GM21390 (cell line): ENCODE results near the gene PNPLA1.

Experiments used
- ATAC-seq: cut with Tn5 transposase; IDR thresholded peaks from one replicate; pipeline ENCODE4 v1.9.1; 2021; ENCODE audit not compliant: unreplicated experiment

The PNPLA1 gene

DNA sequence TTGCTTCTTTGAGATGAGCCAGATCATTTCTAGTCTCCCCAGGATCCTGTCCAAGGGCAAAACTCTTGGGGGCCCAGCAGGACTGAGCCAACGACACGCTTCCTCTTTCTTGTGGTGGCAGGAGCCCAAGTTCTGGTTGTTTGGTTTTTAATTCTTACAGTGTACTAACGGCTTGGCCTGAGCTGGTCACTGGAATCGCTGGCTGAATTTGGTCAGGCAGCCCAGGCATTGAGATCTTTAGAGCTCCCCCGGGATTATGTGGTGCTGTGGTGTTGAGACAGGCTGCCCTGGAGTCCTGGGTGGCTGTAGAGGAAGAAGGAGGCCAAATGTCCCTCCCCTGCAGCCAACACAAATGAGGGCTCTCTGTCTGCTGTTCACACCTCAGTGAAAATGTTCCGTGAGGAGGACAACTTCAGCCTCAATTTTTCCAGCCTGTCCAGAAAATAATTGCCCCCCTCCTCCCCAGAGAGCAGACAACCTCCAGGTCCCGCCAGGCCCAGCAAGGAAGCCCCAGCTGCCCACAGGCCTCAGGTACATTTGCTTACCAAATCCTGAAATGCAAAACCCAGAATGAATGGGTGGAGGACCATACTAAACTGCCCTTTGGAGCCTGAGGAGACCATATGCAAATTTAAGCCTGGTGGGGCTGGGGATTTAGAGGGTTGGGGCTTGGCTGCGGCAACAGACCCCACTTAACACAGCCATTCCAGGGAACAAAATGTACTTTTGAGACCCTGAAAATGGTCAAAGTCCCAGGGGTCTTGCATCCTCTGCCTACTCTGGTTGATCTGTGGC, 43.2 kb downstream of the PNPLA1 start:
- ATAC-seq, result no peak

DNA sequence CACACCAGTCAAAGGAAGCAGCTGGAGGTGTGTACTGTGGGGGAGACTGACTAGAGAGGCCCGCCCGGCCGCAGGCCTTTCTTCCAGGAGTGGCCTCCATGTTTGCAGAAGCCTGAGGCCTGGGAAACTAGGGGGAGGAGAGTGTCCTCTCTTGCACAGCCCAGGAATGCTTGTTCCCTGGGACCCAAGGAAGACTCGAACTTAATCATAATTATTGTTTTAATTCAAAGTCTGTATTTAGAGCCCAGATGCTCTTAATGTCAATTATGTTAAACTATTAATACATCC, 43.7 kb downstream of the PNPLA1 start:
- no peak for ATAC-seq

DNA sequence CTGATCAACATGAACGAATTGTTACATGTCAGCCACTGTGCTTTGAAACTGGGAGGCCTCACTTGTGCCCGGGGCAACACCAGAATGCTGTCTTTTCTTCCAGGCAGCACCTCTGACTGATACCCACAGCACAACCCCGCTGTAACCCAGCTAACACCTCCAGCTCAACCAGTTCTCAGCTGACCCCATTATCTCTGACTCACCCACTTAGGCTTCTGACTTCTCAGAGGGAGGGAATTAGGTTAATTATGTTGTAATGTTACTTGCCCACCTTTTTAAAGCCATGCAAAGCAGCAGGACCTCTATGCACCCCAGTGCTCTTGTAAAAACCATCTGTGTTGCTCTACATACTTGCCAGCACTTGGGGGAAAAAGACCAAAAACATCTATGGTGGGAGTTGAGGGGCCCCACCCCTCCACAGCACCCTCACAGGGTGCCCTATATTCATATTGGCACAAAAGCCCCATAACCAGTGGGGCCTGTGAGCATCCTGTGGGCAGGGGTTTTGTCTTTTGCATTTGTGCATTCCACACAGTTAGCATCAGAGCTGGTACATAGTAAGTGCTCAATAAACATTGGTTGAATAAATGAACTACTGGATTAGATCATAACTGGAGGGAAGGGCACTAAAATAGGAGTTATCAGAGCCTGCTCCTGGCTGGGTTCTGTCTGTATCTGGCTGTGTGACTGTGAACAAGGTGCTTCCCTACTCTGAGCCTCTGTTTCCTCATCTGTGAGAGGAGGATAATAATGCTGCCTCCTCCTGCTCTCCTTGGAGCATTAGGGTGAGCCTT, 44.6 kb downstream of the PNPLA1 start:
- ATAC-seq, result no peak

DNA sequence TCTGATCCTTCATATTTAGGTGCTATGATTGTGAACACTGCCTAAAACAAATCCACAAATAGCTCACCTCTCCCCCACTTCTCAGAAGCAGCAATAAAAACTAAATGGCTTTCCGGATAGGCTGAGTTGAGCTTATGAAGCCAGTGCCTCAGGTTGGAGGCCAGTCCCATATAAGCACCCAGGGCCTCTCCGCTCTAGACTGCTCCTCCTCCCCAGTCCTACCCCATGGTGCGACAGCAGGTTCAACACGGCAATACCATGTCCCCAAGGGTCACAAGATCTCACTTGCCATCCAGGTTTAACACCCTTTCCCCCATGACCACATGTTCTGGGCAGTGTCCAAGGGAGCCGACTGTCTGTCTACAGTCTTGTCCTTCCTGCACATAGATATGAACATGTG, 46.1 kb downstream of the PNPLA1 start:
- no peak for ATAC-seq

DNA sequence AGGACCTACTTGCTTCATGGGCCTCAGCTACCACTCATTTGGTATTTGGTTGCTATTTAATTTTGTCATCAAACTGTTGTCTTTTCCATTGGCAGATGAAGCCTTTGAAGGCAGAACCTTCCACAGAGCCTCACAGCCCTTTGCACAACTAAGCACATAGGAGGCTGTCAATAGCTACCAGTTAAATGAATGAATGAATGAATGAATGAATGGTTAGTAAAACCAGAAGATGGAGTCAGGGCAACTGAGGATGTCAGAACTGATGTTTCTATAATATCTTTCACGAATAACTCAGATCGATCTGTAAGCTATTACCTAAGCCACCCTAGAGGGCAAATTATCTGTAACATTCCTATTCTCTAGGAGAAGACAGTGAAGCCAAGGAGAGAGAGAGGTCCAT, 47.8 kb downstream of the PNPLA1 start:
- no peak for ATAC-seq

DNA sequence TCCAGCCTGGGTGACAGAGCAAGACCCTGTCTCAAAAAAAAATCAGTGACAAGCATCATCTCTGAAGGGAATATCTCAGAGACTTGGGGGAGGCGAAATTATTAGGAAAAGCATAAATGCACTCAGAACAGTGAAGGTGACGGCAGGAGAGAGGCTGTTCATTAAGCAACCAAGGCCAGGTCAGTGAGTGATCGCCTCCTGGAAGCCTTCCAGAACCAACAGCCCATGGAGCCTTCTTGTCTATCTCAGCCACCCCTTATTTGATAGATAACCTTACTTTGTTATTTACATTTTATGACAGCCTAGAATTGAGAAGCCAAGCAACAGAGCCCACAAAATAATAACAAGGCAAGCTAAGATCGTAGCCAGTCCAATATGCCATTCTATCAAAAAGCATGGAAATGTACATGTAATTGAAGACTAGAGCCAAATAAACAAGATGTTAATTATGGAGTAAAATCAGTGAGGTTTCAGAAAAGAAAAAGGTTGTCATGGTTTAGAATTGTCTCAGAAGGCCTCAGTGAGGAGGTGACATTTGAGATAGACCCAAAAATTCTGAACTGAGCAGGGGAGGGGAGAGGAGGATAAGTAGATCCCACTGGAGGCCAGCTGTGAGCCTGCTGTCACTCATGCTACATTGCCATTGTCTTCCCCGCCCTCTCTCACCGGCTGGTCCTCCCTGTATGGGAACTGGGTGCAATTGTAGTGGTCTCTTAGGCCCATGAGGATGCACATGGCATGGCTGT, 49.0 kb downstream of the PNPLA1 start:
- ATAC-seq, result no peak

DNA sequence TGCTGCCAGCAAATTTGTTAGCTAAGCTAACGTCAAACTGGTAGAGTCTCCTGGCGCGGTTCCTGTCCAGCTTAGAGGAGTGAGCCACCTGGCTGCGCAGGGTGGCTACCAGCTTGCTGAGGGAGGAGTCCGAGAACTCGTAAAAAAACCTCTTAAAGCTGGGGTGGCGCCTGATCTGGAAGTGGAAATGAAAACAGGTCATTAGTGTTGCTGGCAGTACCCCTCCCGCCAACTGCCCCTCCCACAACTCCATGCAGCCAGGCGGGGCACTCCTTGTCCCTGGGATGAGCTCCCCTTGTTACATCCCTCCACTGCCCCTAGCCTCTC, 49.5 kb downstream of the PNPLA1 start:
- no peak for ATAC-seq

DNA sequence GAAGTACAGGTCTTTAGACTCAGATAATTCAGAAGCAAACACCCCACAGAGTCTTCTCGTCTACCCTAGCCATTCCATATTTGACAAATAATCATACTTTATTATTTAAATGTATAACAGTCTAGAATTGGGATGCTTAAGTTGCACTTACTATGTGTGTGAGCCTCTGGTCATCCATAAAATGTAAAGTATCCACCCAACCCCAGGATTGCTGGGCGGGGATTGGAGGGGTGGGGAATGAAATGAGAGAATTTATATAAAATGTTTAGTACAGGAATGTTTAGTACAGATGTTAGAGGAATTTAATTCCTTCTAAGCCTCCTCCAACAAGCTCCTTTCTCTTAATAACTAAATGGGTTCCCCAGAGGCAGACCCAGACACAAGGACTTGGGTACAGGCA, 50.0 kb downstream of the PNPLA1 start:
- no peak for ATAC-seq

DNA sequence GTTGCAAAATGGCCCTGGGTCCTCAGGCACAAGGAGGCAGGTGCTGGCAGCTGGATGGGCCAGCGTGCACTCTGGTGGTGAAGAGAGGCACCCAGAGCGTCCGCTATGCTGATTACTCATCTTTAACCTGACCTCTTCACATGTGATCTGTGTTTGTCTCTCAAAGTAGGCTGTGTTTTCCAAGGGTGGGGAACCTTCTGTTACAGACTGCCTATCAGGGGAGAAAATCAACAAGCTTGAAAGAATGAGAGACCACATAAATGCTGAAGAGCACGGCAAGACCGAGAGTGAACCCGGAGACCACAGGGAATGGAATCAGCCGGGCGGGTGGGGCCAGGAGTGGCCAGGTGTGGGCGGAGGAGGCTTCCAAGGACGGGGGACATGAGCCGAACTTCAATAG, 50.6 kb downstream of the PNPLA1 start:
- no peak for ATAC-seq

DNA sequence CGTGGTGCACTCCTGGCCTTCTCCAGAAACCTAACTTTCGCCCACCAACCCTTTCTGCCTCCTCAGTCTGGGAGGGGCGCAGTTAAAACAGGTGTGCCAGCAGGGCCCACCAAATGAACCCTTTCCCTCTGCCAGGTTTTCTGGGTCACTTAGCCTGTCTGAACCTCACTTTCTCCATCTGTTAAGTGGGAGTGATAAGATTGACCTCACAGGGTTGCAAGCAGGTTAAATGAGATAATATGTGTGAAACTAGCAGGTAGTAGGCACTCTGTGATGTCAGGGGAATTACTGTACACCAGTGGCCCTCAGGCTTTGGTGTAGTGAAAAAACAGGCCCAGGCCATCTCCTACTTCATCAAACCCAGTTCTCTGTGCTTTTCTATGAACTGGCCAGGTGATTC, 52.7 kb downstream of the PNPLA1 start:
- no peak for ATAC-seq

DNA sequence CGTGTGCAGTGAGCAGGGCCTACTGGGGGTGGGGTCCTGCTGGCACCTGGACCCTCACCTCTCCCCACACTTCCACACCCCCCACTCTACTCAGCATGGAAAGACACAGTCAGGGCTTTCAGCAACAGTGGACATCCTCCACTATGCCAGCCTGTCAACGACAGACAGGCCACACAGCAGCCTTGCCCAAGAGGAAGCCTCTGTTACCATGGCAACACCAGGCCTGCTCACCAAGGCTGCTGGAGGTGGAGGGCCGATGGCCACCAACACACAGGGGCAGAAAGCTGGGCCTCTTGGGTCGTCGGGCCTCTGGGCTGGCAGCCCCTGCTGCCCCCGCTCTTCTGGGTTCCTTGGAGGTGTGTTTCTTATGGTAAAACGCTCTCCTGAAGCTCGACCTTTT, 53.2 kb downstream of the PNPLA1 start:
- no peak for ATAC-seq

DNA sequence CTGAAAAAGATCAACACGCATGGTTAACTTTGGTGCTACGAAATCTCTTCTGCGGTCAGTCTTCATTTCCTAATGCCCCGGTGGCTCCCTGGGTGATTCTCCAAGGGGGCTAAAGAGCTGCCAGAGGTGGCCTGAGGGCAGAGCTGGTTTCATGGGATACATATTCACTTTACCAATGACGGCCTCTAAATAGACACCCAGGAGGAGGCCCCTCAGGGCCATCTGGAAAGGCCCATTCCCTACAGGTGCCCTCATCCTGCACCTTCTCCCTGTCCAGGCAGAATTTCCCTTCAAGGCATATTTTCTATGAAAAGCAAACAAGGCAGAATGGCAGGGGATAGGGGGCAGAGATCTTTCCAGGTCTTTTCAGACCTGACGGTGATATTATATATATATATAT, 54.3 kb downstream of the PNPLA1 start:
- no peak for ATAC-seq

DNA sequence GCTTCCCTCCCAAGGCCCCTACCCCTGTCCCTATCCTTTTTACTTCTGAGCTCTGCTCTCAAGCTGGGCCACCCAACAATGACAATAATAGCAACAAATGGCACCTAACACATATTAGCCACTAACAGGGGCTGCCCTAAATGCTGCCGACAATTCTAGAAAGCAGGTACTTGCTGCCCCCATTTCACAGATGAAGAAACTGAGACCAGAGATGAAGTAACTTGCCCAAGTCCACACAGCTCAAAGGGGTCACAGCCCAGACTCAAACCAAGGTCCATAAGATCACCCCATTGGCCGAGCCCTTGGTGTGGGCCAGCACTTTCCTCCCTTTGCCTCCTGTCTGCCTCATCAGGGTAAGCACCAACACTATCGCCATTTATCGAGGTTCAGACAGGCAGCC, 54.9 kb downstream of the PNPLA1 start:
- ATAC-seq, result no peak

DNA sequence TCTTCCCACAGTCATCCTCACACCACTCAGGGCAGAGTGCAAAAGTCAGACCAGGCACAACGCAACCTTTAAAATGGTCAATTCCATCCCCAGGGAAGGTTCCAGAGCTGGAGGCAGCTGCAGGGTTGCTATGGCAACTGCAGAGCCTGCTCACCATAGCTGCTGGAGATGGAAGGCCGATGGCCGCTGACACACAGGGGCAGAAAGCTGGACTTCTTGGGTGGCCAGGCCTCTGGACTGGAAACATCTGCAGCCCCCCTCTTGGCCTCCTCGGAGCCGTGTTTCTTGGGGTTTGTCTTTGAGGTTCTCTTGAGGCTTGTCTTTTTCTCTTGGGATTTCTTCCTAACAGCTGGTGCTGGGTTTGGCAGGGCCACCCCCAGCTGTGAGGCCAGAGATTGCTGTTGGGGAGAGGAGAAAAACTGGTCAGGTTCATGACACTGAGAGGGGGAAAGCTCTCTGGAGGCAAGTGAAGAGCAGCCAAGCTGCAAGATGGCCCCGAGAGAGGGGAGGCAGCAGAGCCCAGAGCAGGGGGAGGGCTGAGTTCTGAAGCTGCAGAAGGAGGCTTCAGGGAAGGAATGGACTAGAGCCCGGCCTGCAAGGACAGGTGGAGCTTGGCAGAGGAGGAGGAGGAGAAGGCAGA, 56.6 kb downstream of the PNPLA1 start:
- no peak for ATAC-seq

DNA sequence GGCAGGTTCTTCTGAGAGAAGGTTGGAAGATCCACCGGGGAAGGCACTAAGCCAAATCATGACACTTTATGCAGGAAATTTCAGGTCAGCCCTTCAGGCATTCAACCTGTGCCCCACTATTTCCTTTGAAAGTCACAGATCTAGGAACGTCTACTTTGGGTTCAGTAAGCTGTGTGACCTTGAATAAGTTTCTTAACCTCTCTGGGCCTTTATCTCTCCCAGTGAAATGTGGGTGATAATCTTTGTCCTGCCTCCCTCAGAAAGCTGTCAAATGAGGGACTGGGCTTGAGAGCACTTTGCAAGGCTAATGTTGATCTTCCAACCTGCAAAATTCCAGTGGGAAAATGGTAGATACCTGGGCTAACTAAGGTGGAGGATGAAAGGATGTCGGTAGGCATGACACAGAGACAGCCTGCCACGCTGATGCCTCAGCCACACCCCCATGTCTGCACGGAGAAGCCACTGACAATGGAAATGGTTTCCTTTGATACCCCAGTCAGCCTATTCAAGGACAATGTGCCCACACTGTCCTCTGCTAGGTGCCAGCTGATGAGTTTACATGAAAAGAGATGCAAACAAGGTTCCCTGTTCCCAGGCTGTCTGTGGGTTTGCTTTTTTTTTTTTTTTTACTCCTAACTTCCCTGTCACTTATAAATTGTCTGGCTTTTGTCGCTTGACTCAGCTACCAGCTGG, 57.5 kb downstream of the PNPLA1 start:
- ATAC-seq, result no peak

DNA sequence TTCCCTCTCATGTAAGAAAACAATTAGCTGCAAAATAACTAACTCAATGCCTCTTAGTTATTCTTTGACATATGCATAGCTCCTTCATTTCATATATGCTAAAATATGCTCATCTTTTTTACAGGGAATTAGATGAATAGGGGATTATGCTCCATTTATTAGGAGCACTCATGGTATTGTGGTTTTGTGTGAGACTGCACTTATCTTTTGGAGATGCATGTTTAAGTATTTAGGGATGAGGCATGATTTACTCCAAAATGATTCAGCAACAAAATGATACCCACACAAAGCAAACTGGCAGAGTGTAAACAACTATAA, 58.0 kb downstream of the PNPLA1 start:
- no peak for ATAC-seq

DNA sequence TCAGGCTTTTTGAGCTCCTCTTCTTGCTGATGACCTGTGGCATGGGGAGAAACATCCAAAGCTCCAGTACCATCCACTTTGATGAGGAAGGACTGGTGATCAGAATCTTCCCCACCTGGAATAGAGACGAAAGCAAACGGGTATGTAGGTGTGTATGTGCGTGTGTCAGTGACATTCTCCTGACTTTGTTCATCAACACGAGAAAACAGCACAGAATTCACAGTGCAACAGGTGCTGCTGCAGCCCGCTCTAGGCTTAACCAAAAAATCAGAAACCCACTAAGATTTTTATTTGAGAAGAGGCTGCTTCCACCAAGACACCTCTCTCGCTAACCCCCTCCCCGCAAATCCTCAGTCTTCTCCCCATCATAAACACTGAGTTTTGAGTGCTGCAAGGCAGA, 58.7 kb downstream of the PNPLA1 start:
- no peak for ATAC-seq

DNA sequence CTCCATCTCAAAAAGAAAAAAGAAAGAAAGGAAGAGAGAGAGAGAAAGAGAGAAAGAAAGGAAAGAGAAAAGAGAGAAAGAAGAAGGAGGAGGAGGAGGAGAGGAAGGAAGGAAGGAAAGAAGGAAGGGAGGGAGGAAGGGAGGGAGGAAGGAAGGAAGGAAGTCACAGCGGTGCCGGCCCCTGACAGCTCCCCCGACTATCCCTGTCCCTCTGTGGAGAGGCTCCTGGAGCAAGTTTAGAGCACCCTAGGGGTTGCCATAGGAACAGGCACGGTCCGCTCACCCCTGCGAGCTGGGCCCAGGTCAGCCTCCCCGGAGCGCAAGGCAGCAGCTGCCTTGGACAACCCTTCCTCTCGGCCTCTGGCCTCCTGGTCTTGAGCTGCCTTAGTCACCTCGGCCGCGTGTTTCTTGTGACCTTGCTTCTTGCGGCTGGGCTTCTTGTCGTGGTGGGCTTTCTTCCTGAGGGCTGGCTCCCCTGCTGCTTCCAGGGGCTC, 60.0 kb downstream of the PNPLA1 start:
- no peak for ATAC-seq

DNA sequence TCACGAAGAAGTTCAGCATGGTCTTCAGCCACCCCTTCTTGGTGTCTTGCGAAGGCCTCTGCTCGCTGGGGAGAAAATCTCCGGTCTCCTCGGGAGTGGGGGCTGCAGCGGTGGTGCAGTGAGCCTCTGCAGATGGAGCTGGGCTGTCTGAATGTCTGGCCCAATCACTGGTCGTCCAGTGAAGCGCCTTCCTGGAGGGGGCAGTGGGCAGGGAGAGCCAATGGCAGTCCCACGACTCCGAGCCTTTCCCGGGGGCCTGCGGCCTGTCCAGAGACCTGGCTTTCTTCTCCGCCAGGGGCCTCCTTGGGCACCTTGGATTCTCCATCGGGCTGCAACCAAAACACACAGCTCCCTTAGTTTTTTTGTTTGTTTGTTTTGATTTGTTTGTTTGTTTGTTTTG, 60.5 kb downstream of the PNPLA1 start:
- ATAC-seq, result no peak

DNA sequence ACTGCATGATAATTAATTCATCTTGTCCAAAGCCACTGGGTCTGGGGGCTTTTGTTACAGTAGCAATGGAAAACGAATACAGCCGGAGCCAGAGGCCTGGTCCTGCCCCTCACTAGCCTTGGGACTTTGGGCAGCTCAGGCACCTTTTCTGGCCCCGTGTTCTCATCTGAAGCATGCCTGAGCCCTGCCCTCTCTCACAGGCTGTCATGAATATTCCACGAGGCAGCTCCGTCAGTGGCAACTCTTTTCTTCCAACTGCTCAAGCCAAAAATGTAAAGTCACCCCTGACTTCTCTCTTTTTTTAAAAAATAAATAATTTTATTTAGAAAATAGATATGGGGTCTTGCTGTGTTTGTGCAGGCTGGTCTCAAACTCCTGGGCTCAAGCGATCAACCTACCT, 61.5 kb downstream of the PNPLA1 start:
- no peak for ATAC-seq
